Endothelial cell of umbilical vein (primary cell): ENCODE measurements around the gene NOD2. TPM values are rescaled to one million over a fixed set of nuclear protein-coding genes. Genes with fewer than 3 reads are reported as not detected.

ENCODE experiments used
- BruUV-seq: library from RNA; stranded (reverse); fragments of 400-500 nt; replicated peaks from 2 replicates; lab custom pipeline; 2021; lab: Mats Ljungman, UMichigan
- CTCF ChIA-PET: fragments of 300-600, 350-600 bp; sonication (Branson Sonifier 250); formaldehyde crosslinking; loops from one replicate; lab custom pipeline; 2021; ENCODE audit warnings: antibody characterized with exemption, inconsistent platforms; lab: Charles Lee
- POLR2A ChIA-PET: fragments of 300-600, 350-600 bp; sonication (Branson Sonifier 250); formaldehyde crosslinking; loops from one replicate; lab custom pipeline; 2021; ENCODE audit warnings: antibody characterized with exemption, inconsistent platforms; lab: Charles Lee
- DNase-seq: peaks from one replicate; pipeline ENCODE4 v3.0.0-alpha.2; 2011; ENCODE audit warnings: low read depth, low spot score
- FAIRE-seq: peaks from 2 replicates; lab custom pipeline; 2011; peaks lifted over from hg19 to GRCh38; lab: Jason Lieb, UNC
- H2AFZ ChIP-seq: 2 replicates; pipeline ENCODE4 v1.6.0; 2012; ENCODE audit warnings: low read depth, low read length, control low read depth, inconsistent platforms
- H3K27ac ChIP-seq: 2 replicates; pipeline ENCODE4 v1.5.1; 2011; ENCODE audit warnings: low read depth, mild to moderate bottlenecking, control low read depth, low read length, moderate library complexity; ENCODE audit not compliant: insufficient read depth
- H3K27me3 ChIP-seq, 2 experiments: 2 replicates each; pipeline versions ENCODE4 v1.6.0 to v1.6.1; 2011; ENCODE audit warnings: low read length in 2 of 2, mixed read lengths in 1 of 2; ENCODE audit not compliant: control insufficient read depth in 2 of 2, insufficient read depth in 2 of 2
- H3K36me3 ChIP-seq, 2 experiments: 2 replicates in 1 of 2; 3 replicates in 1 of 2; pipeline ENCODE4 v1.5.1; 2011; ENCODE audit warnings: low read length in 2 of 2, mild to moderate bottlenecking in 1 of 2, moderate library complexity in 1 of 2; ENCODE audit not compliant: control insufficient read depth in 2 of 2, insufficient read depth in 2 of 2; ENCODE audit errors: extremely low read depth in 1 of 2
- H3K4me1 ChIP-seq: 3 replicates; pipeline ENCODE4 v1.5.1; 2011; ENCODE audit warnings: mild to moderate bottlenecking, low read length; ENCODE audit not compliant: control insufficient read depth, insufficient read depth; ENCODE audit errors: extremely low read depth
- H3K4me2 ChIP-seq: 2 replicates; pipeline ENCODE4 v1.6.1; 2011; ENCODE audit warnings: low read length, control low read depth, mixed read lengths; ENCODE audit not compliant: insufficient read depth
- H3K4me3 ChIP-seq, 3 experiments: fragments of 200-600 bp in 1 of 3; sonication (generic), shearing (Covaris generic) in 1 of 3; replicated peaks in 1 of 3; 2 replicates each; pipeline ENCODE4 v1.5.1; 2011 to 2016; ENCODE audit warnings: control low read depth in 3 of 3, low read length in 3 of 3, mild to moderate bottlenecking in 2 of 3, inconsistent platforms in 1 of 3, low read depth in 1 of 3, moderate library complexity in 1 of 3; ENCODE audit not compliant: insufficient read depth in 1 of 3
- H3K79me2 ChIP-seq: 2 replicates; pipeline ENCODE4 v1.6.0; 2012; ENCODE audit warnings: low read length, inconsistent platforms; ENCODE audit not compliant: control insufficient read depth, insufficient read depth
- H3K9ac ChIP-seq: replicated peaks from 2 replicates; pipeline ENCODE3; 2011; ENCODE audit warnings: low read length, control low read depth; ENCODE audit not compliant: insufficient read depth; ENCODE audit errors: extremely low read depth
- H3K9me1 ChIP-seq: replicated peaks from 3 replicates; pipeline ENCODE4 v1.6.0; 2011; ENCODE audit warnings: mild to moderate bottlenecking, low read length; ENCODE audit not compliant: control insufficient read depth, insufficient read depth; ENCODE audit errors: extremely low read depth
- H3K9me3 ChIP-seq: replicated peaks from 2 replicates; pipeline ENCODE4 v1.5.1; 2012; ENCODE audit warnings: low read length, inconsistent platforms; ENCODE audit not compliant: control insufficient read depth, insufficient read depth
- H4K20me1 ChIP-seq: replicated peaks from 2 replicates; pipeline ENCODE3; 2011; ENCODE audit warnings: mild to moderate bottlenecking, low read length; ENCODE audit not compliant: control insufficient read depth, insufficient read depth; ENCODE audit errors: extremely low read depth
- CTCF ChIP-seq, 2 donors: IDR thresholded peaks; 1 replicate in 1 of 2; 2 replicates in 1 of 2; pipeline ENCODE4 v1.5.1; 2011; ENCODE audit warnings: low read length in 2 of 2, mild to moderate bottlenecking in 2 of 2, moderate library complexity in 2 of 2, control low read depth in 1 of 2, inconsistent platforms in 1 of 2, low read depth in 1 of 2; ENCODE audit not compliant: insufficient read depth in 1 of 2; ENCODE audit errors: extremely low read depth in 1 of 2
- EZH2 ChIP-seq: IDR thresholded peaks from 2 replicates; pipeline ENCODE4 v1.6.1; 2012; ENCODE audit warnings: borderline replicate concordance, low read depth, mild to moderate bottlenecking, moderate library complexity, low read length, inconsistent platforms; ENCODE audit not compliant: severe bottlenecking
- FOS ChIP-seq: IDR thresholded peaks from 2 replicates; pipeline ENCODE4 v1.6.1; 2011; ENCODE audit warnings: mild to moderate bottlenecking, low read length, moderate library complexity, borderline replicate concordance; ENCODE audit not compliant: insufficient read depth
- GATA2 ChIP-seq: IDR thresholded peaks from 2 replicates; pipeline ENCODE4 v1.7.0; 2011; ENCODE audit warnings: low read depth, mild to moderate bottlenecking, moderate library complexity, mixed read lengths, low read length; ENCODE audit not compliant: insufficient read length, insufficient read depth
- JUN ChIP-seq: IDR thresholded peaks from 2 replicates; pipeline ENCODE4 v1.6.1; 2011; ENCODE audit warnings: borderline replicate concordance, low read depth; ENCODE audit not compliant: insufficient read length, insufficient read depth
- MAX ChIP-seq: IDR thresholded peaks from 2 replicates; pipeline ENCODE4 v1.6.1; 2011; ENCODE audit not compliant: insufficient read depth, insufficient read length
- MYC ChIP-seq: IDR thresholded peaks from one replicate; pipeline ENCODE4 v1.6.1; 2011; ENCODE audit warnings: mild to moderate bottlenecking, low read depth, low read length
- POLR2A ChIP-seq: IDR thresholded peaks from 2 replicates; pipeline ENCODE4 v1.6.1; 2012; ENCODE audit warnings: low read depth, mild to moderate bottlenecking, control low read depth, low read length
- POLR2AphosphoS5 ChIP-seq: IDR thresholded peaks from 2 replicates; pipeline ENCODE4 v1.6.1; 2012; ENCODE audit warnings: low read depth, mild to moderate bottlenecking, control low read depth, low read length, moderate library complexity; ENCODE audit not compliant: insufficient read depth
- dilution Hi-C: fragments of 300-500 bp; cut with MboI; formaldehyde crosslinking; loops from one replicate; pipeline ENCODE4 v1.15.0; 2019; ENCODE audit warnings: low sequenced_read_pairs; ENCODE audit not compliant: extremely low pct_ligation_motif_present
- intact Hi-C: fragments of 100-400 bp; cut with micrococcal nuclease; formaldehyde crosslinking; loops from one replicate; pipeline ENCODE4 v1.10.0; 2022
- polyA plus RNA-seq, 4 experiments: library from polyadenylated mRNA; depleted of rRNA in 3 of 4; stranded (reverse) in 3 of 4; unstranded in 1 of 4; fragments of >200 nt; gene quantifications; 2 replicates each; pipeline versions ENCODE4 v1.2.1 to v1.2.3, GENCODE V29; 2011 to 2012; ENCODE audit warnings: missing spikeins in 1 of 4
- total RNA-seq: library from RNA; stranded (reverse); gene quantifications from 2 replicates; pipeline ENCODE4 v1.2.3, GENCODE V29; 2021

The NOD2 gene
- total and polyA plus RNA-seq, 2 donors (not counting 3 experiments of a cell fraction or from before 2014, with no cell fraction given) = 0.07 to 0.58 TPM

- H4K20me1 ChIP-seq = no peaks in the 10 kb centered on the region
- H3K4me1 ChIP-seq = peaks cover 6% of the 10 kb centered on the region
- POLR2A ChIA-PET = no interaction called here
- H3K9me3 ChIP-seq = peaks cover 2% of the 10 kb centered on the region
- H3K79me2 ChIP-seq = no peaks in the 10 kb centered on the region
- DNase-seq (peak; percentile 58), FAIRE-seq (no peak)
- CTCF ChIA-PET = no interaction called here
- peak overlapping the region; percentile 46 for H2AFZ ChIP-seq
- H3K4me3 ChIP-seq = no peak overlapping the region
- no peaks in the 10 kb centered on the region for H3K27me3 ChIP-seq
- H3K4me2 ChIP-seq = peak overlapping the region; percentile 64
- no peaks in the 10 kb centered on the region for H3K36me3 ChIP-seq
- TF ChIP-seq POLR2AphosphoS5 (no peak), FOS (peak; percentile 12), GATA2 (peak; percentile 59)
- no TSS peak for BruUV-seq
- dilution Hi-C loops = no loop called here
- intact Hi-C loops = no loop called here
- peak overlapping the region; percentile 55 for H3K27ac ChIP-seq
- no peak overlapping the region for H3K9ac ChIP-seq
- H3K9me1 ChIP-seq = no peaks in the 10 kb centered on the region
Measured at GRCh38 chr16:50705436-50706110, 12.2 kb downstream of the NOD2 start.

- TF ChIP-seq FOS = no peak
- TF ChIP-seq CTCF (IDR thresholded peaks at IDR 0.05; ENCODE audit: extremely low read depth in 1 of 2, insufficient read depth in 1 of 2, low read depth in 1 of 2, low read length in 2 of 2) = no peak
- TF ChIP-seq EZH2 = no peak
- no peak for TF ChIP-seq MYC
- TF ChIP-seq POLR2AphosphoS5 = no peak
- no peak for TF ChIP-seq JUN
- no peak for TF ChIP-seq POLR2A
- TF ChIP-seq GATA2 = no peak
- no peak for TF ChIP-seq MAX
- Histone ChIP-seq H3K4me1 (peaks cover 6% of the 10 kb centered on the region), H3K4me3 (no peak overlapping the region), H3K9me3 (peaks cover 2% of the 10 kb centered on the region), H3K9me1 (no peaks in the 10 kb centered on the region), H3K4me2 (no peak overlapping the region), H3K79me2 (no peaks in the 10 kb centered on the region), H3K36me3 (no peaks in the 10 kb centered on the region), H2AFZ (no peak overlapping the region), H3K27ac (peak overlapping the region; percentile 32), H4K20me1 (no peaks in the 10 kb centered on the region), H3K27me3 (no peaks in the 10 kb centered on the region), H3K9ac (no peak overlapping the region)
- intact Hi-C loops (no loop called here), dilution Hi-C loops (no loop called here)
- CTCF ChIA-PET = no interaction called here
- POLR2A ChIA-PET = no interaction called here
- FAIRE-seq = no peak
- no peak for DNase-seq
- no TSS peak for BruUV-seq
Measured at GRCh38 chr16:50706250-50706649, 12.8 kb downstream of the NOD2 start.
